Mesenteric fat pad (tissue), 1 donor: ENCODE measurements around the gene GPR63. TPM values are rescaled to one million over a fixed set of nuclear protein-coding genes. Genes with fewer than 3 reads are reported as not detected.

Experiments
- DNase-seq: peaks from one replicate; pipeline ENCODE4 v3.0.0-alpha.2; 2020; ENCODE audit warnings: low spot score
- total RNA-seq: library from RNA; stranded (reverse); fragmentation: NEBNext Ultra II Directional; extraction: Animal tissue kit (Norgen Biotek cat#: 25700); gene quantifications from one replicate; pipeline ENCODE4 v1.2.1, GENCODE V29; 2021
- donor health status: DM: yes; HTN: yes; CAD: no.

GPR63 gene
- total RNA-seq, 1 donor from 2014 or later = 0.32 TPM

DNA sequence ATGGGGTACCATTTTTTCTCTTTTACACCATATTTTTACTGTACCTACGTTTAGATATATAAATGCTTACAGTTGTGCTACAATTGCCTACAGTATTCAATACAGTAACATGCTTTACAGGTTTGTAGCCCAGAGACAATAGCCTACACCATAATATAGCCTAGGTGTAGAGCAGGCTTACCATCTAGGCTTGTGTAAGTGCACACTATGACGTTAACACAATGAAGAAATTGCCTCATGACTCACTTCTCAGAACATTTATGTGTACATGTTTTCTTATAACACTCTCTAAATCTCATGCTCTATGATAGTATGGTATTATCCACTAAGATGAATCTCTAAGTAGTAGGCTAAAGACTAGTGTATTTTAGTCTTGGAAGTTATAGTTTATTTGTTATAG is 13.5 kb downstream of the GPR63 start:
- no peak for DNase-seq

- no peak for DNase-seq
Measured at GRCh38 chr6:96821034-96821433, 16.2 kb downstream of the GPR63 start.

DNA sequence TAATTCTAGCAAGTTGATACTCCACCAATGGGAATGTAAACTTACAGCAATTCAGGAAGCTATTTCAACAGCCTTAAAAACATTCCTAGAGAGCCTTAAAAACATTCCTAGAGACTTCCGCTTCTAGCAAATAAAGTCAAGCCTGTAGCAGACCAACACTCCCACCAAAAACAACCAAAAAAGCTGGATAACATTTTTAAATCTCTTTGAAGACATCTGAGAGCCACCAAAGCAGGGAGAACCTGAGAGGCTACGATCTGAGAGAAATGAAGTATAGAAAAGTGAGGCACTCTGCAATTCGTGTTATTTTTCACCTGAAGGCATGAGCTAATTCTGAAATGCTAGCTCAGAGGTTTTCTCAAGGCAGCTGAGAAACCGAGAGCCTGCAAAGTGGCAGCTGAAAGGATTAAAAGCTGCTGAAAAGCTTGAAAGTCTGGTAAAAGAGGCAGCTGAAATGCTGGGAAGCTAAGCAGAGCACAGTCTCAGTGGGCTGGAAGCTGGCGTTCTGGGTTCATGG is 20.9 kb downstream of the GPR63 start:
- no peak for DNase-seq

GRCh38 chr6:96814625-96815024 is 22.7 kb downstream of the GPR63 start:
- no peak for DNase-seq

GRCh38 chr6:96812077-96812703 is 25.1 kb downstream of the GPR63 start:
- DNase-seq = no peak

DNA sequence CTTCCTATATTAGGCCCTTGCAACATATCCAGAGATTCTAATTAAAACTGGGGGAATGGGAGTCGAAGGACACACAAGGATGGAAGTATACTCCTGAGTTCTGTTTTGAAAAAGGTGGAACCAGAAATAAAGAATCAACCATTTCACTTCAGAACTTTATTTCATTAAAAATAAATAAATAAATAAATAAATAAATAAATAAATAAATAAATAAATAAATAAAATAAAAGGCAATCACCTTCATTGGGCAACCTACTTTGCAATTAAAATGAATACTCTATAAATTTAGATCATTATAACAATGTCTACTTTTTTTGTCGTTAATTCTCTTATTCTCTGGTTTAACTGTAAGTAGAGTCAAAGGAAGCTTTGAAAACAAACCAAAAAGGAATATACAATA is 25.6 kb downstream of the GPR63 start:
- no peak for DNase-seq

DNA sequence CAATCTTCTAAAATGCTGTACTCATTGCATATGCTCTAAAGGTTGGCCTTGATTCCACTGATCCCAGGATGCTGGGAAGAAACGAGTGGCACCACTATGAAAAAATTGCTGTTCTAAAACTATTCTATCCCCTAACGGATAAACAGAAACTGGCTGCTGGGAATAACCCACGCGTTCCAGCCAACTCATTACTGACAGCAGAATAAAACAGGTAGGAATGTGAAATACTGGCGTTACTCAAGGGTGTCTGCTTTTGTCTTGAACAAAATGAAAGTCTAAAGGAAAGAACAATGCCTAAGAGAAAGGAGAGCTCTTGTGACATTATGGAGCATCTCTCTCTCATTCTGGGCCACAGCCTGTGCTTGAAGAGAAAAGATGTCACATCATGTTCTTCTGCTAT is 26.1 kb downstream of the GPR63 start:
- DNase-seq = no peak

DNA sequence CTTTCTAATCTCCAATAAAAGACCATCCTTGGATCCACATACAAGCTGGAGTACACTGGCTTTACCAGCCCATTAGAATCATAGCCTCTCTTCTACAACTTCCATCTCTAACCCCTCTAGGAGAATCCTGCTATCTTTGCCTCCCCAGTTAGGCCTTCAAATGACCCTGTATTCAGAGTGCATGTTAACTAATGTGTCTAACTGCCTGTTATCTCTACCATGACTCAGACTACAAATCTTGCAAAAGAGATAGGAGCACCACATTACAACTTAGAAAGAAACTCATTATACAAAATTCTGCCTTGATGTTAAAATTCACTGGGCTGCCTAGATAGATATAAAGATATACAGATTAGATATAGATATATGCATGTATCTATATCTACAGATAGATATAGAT is 28.2 kb downstream of the GPR63 start:
- DNase-seq = no peak

GRCh38 chr6:96803106-96803481 is 34.2 kb downstream of the GPR63 start:
- DNase-seq = no peak

GRCh38 chr6:96795481-96795880 is 41.8 kb downstream of the GPR63 start:
- DNase-seq = no peak

GRCh38 chr6:96794980-96795379 is 42.3 kb downstream of the GPR63 start:
- no peak for DNase-seq

GRCh38 chr6:96792561-96793190 is 44.6 kb downstream of the GPR63 start:
- DNase-seq = no peak

DNA sequence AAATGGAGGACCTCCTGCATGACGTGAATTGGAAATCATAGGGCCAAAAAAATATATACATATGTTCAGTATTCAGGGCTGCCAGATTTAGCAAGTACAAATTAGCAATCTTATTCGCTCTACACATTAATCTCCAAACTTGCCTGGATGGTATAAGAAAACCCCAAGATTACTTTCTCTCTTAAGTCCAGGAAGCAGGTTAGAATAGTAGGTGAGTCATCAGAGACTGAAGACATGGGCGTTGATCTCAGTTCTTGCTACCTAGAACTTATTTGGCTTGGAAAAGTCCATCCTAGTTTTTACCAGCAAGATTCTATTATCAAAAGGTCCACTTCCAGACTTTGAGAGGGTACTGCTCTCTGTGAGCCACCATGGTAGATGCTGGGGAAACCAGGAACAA is 47.4 kb downstream of the GPR63 start:
- no peak for DNase-seq

DNA sequence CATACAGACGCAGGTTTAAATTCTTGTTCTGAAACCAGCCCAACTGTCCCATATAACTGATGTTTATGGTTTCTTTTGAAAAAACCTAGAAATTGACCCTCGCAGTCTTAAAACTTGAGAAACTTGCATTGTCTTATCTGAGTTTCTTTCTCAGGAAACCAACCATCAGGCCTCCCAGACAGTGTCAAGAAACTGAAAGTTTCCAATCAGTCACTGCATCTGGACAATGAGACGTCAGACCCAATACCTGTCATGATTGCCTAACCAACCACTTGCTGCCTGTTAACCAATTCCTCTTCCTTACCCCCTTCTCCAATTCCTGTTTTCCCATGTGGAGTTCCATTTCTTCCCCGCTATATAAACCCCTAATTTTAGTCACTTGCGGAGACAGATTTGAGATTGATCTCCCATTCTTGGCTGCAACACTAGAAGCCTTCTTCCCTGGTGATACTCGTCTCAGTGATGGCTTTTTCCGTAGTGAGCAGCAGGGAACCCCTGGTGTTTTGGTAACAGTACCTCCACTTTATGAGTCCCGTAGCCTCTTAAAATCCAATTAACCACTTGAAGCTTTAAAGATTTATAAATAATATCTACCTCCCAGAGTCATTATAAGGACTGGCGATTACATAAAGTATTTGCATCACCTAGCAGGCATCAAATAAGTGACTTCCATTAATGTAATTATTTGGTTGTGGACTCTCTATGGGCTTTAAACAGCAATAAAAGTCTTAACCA is 49.3 kb downstream of the GPR63 start:
- no peak for DNase-seq

- DNase-seq = no peak
Measured at GRCh38 chr6:96786336-96786735, 50.9 kb downstream of the GPR63 start.

GRCh38 chr6:96784650-96785049 is 52.6 kb downstream of the GPR63 start:
- DNase-seq = no peak

GRCh38 chr6:96783307-96783706 is 54.0 kb downstream of the GPR63 start:
- DNase-seq = no peak

DNA sequence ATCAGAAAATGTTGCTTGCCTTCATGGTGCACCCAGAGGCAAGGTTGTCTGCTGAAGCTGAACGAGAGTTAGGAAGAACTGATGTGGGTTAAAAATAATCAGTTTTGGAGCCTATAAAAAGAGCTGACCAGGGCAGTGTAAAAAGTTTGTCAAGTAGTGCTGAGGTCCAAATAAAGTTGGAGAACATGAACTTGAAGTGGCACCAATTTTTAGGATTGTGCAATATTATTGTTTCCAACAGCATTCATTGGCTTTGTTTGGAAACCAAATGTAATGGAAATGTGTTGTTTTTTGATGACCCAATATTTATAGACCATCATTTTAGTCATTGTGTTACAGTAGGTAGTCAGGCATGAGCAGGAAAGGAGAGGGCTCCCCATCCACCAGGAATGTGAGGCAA is 55.7 kb downstream of the GPR63 start:
- no peak for DNase-seq

- DNase-seq = no peak
Measured at GRCh38 chr6:96777113-96777512, 60.2 kb downstream of the GPR63 start.

GRCh38 chr6:96775727-96776400 is 61.4 kb downstream of the GPR63 start:
- DNase-seq = no peak

GRCh38 chr6:96766769-96767168 is 70.5 kb downstream of the GPR63 start:
- DNase-seq = no peak

DNA sequence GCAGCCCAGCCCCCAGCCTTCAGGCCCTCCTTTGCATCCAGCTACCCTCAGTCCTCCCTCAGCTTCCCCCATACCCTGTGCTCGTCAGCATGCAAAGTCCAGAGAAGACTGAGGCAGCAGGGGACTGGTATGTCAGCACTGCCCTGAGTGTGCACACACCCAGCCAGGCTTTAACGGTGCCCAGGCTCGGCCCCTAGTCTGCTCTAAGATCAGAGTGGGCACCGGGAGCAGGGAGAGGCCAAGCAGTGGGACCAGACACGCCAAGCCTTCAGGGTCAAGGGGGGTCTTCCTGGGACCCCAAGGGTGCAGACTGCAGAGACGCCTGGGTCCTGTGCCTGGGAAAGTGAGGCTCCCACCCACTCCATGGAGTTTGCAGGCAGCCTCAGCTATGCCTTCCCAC is 74.7 kb downstream of the GPR63 start:
- no peak for DNase-seq
